NCI-H128 (cell line): ENCODE measurements around the gene MEGF11.

ENCODE experiments used
- DNase-seq: peaks from one replicate; lab custom pipeline; 2025; ENCODE audit not compliant: unreplicated experiment; lab: John Stamatoyannopoulos, UW

The MEGF11 gene

DNA sequence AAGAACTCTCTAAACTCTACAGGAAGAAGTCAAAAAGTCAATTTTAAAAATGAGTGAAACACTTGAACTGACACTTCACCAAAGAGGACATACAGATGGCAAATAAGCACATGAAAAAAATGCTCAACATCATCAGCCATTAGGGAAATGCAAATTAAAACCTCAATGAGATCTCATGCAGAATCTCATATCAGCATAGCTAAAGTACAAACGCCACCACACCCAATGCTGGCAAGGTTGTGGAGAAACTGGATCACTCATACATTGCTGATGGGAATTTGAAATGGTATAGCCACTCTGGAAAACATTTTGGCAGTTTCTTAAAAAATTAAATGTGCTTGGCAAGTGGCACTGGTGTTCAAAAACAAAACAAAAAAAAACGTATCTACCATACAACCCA, 34.2 kb downstream of the MEGF11 start:
- no peak for DNase-seq

DNA sequence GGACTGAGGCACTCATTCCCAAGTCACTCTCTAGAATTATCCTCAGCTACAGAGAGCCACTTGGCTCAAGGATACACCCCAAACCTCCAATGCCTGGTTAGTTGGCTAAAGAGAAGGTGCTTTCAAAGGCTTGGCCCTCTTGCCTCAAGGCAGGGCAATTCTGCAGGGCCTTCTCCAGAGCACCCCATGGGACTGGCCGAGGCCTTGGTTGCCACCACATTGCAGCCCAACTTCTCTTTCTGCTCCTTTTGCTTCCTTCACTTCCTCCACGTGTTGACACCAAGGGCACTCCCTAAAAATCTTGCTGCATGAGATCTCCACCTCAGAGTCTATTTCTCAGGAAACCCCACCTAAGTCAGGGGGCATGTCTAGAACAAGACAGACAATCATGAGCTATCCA, 36.7 kb downstream of the MEGF11 start:
- DNase-seq: no peak

DNA sequence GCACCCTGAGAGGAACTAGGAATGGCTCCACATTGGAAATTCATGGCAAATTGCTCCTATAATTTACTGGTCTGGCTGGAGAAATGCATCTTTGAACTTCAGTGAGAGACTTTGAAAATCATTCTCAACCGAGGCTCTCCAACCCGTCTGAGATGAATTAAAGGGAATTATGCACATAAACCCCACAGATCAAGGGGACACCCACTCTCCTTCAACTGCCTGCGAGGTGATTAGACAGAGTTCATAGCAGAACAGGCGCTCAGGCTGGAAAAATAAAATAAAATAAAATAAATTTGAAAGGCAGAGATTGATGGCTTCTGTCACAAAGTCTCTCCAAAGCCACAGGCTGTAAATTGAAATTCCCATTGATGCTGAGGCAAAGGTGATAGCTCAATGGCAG, 37.7 kb downstream of the MEGF11 start:
- DNase-seq: no peak

DNA sequence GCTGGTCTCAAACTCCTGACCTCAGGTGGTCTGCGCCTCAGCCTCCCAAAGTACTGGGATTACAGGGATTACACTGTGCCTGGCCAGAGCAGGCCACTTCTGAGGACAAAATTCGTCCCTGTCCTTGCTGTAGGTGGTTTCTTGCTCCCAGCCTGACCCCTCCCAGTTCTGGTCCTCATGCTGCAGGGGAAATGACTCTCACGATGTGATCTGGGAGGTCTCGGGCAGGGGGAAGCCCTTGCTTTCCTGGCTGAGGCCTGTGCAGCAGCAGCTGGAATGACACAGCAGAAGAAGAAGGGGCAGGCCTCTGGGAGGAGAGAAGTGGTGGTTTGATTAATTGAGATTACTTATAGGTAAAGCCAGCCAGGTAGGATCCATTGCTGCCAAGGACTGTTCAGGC, 39.3 kb downstream of the MEGF11 start:
- DNase-seq: no peak

DNA sequence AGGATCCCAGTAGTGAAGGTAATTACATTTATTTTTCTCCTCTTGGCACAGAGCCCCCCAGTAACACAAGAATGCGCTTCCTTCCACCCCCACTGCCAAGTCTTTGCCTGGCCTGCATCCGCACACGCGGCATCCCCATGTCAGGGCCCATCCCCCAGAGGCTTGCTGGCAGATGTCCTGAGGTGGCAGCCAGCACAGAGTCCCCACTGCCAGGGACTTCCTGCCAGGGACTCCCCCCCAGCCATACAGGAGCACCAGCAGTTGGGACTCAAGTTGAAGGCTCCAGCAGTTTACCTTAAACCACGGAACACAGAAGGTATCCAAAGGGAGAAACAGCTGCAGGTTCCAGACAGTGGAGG, 41.0 kb downstream of the MEGF11 start:
- no peak for DNase-seq

DNA sequence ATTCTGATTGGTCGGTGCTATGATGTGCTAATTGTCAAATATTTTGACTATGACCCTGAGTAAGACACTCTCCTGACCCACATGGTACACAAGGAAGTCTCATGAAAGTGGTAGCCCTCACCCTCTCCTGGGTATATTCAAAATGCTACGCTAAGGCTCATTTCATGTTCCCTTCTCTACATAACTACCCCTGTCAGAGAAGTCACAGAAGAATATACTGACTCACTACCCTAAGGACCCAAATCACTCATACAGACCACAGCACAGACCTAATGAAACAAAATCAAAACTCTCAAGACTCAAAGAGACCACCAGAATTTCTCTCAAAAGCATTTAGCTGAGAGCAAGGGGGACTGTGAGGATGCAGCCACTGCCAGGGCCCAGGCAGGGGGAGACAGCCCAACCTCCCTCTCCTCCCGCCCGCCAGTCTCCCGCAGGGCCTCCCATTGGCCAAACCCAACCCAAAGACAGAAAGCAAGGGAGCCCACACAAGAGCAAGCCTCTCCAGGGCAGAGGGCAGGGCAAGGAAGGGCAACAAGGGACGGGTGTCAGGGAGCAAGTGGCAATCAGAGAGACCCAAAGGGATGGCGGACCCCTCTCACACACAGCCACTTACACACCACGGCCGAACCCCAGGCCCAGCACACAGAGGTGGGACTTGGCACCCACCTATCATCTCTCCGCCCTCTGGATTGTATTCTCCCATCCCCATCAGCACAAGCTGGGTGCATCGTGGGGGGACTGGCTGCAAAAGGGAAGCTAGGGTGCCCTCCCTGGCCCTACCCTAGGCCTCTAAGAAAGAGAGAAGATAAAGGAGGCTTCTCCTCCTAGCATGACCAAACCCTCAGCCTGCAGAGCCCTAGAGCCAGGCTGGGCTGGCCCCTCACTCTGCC, 41.6 kb downstream of the MEGF11 start:
- no peak for DNase-seq

DNA sequence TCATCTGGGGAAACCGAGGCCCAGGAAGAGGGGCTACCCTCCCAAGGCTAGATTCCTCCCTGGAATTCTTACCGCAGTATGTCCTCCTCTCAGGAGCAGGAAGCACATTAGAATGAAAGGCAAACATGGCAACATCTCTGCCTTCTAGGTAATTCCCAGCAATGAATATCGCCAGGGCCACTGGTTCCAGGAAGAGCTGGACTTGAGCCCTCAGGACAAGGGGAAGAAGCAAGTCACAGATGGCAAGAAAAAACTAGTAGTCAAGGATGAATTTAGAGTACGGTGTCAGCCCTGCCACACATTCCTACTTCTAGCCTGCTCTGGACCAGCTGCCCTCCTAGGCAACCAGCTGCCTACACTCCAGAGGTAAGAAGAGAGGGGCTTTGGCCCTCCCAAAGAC, 42.9 kb downstream of the MEGF11 start:
- no peak for DNase-seq

DNA sequence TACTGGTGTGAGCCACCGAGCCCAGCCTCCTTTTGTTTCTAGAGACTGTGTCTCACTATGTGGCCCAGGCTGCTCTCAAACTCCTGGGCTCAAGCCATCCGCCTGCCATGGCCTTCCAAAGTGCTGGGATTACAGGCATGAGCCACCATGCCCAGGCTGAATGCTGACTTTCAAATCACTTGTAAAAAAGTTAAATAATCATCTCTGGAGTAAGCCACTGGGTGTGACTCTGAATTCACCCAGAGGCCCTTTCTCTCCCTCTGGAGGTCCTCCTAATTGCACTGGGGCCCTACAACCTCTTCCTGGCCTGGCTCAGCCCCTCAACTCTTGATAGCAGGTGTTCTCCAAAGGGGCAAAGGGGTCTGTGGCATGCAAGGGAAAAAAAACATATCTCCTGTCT, 54.8 kb downstream of the MEGF11 start:
- no peak for DNase-seq

DNA sequence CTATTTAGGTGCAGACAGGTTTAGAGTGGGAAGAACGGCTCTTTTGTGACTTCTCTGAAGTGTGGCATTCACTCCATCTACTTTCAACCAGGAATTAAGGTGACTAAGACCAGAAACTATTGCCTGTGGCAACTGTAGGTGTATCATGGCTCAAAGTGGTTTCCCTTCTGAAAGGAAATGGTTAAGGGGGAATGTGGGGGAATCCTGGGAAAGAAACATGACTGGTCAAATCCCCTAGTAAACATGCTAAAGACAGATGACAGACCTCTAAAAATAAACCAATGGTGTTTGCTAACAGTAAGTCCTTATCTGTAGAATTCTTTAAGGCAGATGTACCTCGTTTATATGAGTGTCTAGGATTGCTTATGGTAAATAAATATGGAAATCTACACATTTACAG, 56.9 kb downstream of the MEGF11 start:
- DNase-seq: no peak

DNA sequence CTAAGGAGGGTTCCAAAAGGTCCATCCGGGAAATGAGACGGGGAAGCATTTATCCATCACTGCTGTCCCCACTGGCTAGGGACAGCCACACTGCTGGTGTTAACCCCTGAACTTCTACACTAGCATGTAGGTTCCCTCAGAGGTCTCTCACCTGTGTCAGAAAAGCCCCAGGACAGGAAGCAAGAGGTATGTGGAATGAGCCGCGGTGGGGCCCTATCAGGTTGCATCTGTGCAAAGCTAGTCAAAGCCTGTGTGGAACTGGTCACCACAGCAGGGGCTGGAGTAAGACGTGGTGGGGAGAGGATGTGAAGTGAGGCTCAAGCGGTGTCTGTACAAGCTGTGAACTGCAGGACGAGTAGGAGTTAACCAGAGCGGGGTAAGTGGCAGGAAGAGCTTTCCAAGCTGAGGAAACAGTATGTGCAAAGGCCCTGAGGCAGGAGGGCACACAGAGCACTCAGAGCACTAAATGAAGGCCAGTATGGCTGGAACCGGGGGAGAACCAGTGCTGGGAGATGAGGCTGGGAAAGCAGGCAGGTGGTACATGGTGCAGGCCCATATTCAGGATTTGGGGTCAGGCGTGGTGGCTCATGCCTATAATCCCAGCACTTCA, 57.8 kb downstream of the MEGF11 start:
- DNase-seq: no peak

DNA sequence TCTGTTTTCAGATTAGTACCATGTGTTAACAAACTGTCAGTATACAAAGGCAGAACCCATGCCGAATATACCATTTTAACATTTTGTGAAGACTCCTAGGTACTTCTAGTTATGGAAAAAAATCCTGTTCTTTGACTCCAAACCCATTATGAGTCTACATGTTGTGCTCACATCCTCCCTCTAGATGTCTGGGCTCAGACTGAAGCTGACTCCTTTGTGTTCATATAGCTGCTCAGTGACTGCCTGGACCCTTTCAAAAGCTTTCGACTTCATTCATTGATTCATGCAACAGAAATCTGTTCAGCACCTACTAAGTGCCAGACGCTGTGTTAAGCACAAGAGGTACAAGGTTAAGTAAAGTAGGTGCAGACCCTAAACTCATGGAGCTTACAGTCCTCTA, 60.5 kb downstream of the MEGF11 start:
- DNase-seq: no peak

DNA sequence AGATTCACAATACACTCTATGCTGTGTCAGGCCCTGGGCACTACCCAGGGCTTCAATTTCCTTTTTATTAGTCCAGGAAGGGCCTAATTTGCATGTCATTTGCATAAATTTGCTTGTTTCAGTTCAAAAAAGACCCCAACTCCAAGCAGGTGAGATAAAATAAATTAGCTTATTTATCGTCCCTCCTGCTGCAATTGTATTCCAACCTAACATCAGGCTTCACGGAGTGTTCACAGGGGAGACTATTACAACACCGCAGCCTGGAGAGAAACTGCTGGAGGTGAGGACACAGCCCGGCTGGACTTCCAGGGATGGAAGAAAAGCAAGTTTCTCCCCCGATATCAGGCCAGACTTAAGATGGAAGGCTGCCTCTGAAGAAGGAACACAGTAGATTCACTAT, 62.8 kb downstream of the MEGF11 start:
- DNase-seq: no peak

DNA sequence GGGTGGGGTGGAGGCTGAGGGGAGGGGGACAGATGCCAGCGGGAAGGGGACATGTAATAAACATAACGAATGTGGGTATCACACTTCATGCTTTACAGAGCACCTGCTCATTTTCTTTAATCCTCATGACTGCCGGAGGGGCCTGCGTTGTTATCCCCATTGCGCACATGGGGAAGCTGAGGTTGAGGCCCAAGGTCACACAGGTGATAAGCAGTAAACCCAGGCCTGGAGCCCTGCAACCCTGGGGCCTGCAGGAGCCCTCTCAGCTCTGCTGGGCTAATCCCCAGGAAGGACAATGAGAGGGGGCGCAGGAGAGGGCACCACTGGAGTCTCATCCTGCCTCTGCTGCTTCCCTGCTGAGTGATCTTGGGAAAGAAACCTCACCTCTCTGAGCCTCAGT, 64.3 kb downstream of the MEGF11 start:
- DNase-seq: no peak

DNA sequence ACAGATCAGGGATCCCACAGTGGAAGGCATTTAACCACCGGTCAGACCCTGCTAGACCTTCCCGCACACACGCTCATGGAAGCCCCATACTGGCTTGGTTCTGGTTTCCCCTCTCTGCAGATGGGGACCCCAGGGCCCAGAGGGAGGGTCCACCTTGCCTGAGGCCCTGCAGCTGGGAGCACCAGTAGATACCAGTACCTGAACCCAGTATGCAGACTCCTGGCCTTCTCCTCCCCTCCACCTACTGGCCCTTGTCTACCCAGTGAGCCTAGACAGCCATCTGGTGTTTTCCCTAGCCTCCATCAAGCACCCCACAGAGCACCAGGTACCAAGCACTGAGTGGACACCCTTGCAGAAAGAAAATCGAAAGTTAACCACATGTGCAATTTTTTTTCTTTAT, 65.1 kb downstream of the MEGF11 start:
- no peak for DNase-seq

DNA sequence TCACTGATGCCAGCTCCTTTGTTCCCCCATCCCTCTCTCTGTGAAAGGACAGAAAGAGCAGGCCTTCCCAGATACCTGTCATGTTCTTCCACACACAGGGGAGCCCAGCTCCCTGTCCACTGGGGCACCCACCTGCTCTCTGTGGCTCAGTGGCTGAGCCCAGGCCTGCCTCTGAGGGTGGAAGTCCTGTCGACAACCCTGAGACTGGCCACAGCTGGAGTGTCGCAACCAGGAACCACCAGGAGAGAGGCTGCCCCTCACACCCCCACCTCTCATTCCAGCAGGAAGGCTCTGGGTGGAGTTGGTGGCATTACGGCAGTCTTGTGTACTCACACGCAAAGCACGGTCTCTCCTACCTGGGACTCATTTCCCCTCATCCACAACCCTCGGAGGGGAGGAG, 66.3 kb downstream of the MEGF11 start:
- DNase-seq: no peak

DNA sequence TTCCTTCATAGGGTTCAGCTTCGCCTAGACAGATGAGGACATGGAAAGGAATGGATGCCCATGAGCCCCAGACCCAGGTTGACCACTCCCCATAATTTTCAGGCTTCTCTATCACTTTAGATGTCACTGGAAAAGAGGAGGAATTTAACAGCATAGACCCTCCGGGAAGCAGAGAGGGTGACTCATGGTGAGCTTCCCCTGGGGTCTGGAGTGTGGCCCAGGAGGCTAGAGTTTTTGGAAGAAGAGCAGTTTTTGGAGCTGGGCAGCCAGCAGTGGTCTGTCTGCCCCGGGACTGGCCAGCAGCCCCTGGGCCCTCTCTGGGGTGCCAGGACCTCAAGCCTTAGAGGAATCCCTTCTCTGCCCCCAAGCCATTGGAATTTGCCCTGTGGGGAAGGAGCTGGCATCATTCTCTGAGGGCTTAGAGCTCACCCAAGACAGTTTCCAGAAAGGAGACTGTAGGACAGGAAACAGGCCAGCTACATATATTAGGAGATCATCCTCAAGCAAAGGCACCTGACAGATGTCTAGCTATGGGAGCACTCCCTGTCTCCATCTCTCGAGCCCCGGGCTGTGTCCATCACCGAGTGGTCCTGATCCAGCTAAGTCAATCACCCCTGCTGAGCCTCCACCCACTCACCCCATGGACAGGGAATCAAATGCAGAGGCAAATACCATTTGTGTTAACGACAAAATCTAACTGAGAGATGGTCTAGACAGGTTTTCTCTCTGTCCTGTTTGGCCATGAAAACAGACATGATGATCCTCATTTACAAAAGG, 67.3 kb downstream of the MEGF11 start:
- DNase-seq: no peak

DNA sequence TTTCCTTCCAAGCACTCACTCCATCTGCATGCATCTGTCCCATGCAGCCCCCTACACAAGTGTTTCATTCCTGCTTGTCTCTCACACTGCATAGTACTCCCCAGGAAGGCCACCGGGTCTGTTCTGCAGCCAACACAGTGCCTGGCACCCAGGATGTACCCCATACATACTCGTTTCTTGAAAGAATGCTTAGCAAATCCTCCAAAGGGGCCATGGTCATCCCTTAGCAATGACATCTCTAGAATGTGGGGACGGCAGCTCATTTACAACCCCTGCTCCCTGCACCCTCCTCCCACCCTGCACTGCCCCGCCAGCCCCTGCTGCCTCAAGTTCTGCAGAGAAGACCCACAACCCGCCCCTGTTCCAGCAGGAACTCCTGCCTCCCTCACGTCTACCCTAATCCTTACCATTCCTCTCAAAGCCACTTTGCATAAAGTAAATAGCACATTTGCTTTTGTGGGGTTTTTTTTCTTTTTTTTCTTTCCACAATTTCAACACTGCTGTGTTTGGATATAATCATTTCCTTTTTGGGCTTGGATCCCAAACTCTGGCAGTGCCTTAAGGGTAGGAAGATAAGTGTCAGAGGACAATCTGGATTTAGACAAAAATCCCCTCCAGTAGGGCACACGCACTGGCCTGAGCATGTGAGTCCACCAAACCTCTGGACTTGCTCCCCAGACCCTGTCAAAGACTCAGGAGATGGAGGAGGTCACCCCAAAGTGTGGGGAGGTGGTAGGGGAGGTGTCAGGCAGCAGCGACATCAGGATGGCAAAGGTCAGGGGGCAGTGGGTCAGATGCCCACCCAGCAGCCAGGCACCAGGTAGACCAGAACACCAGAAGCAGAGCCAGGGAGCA, 68.4 kb downstream of the MEGF11 start:
- DNase-seq: no peak

DNA sequence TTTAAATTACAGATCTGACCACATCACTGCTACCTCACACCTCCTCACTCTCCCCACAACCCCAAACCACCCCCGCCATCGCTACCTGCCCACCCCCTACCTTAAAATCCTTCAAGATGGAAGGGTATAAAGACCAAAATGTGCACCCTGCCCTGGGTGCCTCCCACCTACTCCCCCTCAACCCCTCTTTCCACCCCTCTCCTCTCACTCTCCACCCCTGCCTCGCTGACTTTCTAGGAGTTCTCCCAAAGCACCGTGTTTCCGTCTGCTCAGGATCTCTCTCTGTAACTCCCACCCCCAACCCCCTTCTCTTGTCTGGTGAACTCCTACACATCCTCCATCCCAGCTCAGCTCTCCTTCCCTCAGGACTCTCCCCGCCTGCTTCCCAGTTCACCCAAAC, 69.1 kb downstream of the MEGF11 start:
- DNase-seq: no peak

DNA sequence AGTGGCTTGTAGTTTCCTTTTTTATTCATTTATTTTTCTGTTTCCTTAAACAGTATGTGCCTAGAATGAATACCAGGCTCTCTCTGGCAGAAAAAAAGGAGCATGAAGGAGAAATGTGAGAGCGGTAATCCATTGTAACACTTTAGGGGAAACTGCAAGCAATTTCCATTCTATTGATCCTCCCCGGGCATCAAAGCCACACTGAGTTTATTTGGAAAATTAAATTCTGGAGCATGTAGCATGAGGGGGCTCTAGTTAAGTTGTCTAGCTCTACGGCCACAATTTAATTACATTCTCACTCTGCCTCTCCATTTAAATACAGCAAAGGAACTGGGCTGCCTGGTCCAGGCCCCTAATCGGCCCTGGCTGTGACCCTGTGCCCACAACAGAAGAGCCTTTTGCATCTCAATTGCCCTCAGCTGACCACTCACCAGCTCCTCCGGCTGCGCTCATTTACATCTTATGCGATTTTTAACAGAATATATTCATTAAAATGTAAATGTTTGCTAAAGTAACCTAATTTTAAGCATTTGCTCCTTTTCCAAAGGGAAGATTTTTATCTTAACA, 72.9 kb downstream of the MEGF11 start:
- no peak for DNase-seq

DNA sequence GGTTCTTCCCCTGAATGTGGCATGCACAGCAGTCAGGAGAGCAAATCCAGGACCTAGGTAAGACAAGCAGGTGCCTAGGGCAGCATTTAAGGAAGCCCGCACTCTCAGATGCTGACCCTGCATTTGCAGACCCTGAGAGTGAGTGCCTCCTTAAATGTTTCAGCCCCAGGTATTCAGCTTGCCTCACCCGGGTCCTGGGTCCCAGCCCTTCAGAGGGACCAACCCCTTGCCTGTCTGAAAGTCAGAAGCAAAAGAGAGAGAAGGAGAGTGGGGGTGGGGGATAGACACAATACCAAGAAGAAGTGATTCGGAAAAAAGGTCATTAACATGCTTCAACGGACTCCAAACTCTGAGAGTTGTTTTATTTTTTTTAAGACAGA, 75.0 kb downstream of the MEGF11 start:
- DNase-seq: no peak
